GM19240 (cell line): ENCODE measurements around the gene CDYL.

Experiments used
- DNase-seq: peaks from one replicate; pipeline ENCODE4 v3.0.0; 2011; ENCODE audit warnings: low spot score; ENCODE audit not compliant: insufficient read length

Gene CDYL

DNA sequence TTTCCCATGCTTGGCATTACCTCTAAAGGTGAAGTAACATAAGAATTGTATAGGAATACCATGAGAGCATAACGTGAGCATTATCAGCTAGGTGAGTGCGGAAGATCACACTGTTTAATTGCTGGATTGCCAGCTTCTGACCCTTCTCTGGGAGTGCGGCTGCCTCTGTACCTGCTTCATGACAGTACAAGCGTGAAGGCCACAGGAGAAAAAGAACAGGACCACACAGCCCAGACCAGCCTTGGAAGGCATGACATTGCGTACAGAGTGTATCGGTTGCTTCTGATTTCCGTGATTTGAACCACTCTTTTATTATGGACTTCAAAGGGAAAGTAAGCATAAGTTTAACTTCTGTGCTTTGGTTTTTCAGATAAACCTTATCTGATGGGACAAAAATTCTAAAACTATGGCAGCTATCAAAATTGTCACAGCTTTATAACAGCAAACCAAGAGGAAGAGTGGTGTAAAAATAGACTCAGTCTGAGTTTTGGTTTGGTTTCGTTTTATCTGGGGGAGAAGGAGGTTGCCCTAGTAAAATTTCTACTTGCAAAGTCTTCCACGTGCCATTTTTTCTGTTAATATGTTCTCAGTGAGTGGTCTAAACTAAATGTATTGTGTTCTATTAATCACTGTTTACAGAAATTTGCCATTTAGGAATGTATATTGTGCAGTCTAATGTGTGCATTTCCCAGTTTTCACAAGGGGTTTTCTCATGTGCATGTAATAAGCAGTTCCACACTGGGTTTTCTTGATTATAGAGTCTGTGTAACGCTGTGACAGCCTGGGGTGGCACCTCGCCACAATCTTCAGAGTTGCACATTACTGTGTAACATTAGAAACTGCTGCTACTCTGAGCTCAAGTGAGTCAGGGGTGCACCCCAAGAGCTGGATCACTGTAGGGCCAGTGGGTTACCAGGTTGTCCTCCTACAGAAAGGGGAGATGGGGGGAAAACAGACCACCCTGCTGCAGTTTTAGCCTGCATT is 130.4 kb downstream of the CDYL start:
- no peak for DNase-seq

DNA sequence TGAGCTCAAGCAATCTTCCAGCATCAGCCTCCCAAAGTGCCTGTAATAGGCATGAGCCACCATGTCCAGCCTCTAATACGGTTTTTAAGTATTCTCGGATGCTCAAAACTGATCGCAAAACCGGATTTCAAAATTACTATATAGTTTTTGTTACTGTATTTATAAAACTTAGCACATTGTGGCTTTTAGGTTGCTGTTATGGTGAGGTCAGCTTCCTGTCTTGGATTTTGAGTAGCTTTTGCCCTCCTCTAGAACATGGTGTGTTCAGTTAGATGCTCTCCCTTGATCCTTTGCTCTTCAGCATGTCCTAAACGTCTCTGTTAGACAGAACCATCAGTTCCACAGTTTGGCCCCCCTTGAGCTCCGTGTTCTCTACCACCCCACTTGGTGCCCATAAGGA is 131.4 kb downstream of the CDYL start:
- DNase-seq, result no peak

DNA sequence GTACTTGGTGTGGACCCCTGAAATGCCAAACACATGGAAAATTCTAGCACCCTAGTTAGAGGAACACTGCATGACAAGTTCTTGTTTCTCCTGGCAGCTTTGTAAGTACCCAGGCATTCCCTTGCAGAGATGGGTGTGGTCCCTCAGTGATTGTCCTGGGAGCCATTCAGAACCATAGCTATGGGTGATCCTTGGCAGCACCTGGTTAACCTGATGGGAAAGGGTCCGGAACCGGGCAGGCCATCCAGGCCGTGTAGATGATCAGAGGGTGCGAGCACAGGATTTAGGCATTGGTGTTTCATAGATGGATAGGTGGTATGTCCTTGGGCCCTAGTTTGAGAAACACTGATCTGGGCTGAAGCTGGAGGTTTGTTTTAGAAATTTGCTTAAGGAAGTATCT is 131.9 kb downstream of the CDYL start:
- DNase-seq, result no peak

DNA sequence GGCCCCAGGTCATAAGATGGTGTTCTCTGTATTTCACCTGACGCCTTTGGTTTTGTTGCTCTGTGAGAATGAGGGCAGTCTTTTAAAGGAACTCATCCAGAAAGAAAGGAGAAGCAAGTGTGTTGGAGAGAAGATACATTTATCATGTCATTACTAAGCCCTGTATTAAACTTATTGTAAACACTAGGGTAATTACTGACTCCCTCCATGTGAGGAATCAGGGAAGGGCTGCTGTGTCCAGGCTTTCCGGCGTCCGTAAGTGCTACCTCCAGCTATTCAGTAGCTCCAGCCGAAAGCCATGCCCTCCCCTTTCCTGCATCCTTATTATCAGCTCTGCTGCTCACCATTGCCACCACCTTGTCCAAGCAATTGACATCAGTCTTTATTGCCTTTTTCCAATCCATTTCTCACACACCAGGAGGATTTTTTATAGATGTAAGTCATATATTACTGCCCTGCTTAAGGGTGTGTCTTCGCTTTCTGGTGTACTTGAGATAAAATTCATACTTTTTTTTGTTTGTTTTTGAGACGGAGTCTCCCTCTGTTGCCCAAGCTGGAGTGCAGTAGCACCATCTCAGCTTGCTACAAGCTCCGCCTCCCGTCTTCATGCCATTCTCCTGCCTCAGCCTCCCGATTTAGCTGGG is 133.0 kb downstream of the CDYL start:
- no peak for DNase-seq

DNA sequence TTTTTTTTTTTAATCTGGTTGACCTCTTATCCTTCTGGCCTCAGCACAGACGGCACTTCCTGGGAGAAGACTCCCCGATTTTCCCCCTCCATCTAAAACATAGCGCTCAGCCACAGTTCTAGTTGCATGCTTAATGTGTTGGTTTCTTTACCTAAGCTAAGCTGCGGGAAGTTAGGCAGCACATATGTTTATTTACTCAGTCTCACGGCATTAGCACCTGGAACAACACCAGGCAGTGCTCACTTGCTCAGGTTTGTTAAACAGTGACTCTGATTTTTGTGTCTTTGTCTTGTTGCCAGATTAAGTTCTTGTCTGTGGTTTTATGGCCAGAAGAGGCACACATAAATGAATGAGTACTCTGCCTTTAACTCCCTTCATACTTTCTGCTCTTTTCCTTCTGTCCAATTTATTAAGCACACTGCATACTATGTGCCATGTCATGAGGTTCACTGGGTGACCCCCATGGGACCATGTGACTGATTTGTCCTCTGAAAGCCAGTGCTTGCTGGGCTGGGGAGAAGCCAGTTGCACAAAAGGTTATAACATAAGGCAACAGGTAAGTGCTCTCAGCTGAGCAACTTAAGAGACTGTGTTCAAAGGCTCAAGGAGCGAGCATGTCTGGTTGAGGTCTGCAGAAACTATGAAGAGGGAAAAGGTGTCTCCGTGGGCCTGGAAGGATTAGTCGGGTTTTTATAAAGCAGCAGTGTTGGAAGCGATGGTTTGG is 134.0 kb downstream of the CDYL start:
- no peak for DNase-seq

DNA sequence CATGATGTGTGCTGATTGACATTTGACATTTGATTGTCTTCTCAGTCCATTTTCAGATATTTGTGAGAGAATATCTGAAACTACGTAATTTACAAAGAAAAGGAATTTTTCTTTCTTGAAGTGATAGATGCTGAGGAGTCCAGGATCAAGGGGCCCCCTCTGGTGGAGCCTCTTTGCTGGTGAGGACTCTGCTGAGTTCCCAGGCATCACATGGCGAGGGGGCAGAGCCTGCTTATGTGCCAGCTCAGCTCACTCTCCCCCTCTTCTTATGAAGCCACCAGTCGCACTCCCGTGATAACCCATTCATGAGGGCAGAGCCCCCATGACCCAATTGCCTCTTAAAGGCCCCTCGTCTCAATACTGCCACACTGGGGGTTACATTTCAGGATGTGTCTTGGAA is 136.4 kb downstream of the CDYL start:
- DNase-seq, result no peak

DNA sequence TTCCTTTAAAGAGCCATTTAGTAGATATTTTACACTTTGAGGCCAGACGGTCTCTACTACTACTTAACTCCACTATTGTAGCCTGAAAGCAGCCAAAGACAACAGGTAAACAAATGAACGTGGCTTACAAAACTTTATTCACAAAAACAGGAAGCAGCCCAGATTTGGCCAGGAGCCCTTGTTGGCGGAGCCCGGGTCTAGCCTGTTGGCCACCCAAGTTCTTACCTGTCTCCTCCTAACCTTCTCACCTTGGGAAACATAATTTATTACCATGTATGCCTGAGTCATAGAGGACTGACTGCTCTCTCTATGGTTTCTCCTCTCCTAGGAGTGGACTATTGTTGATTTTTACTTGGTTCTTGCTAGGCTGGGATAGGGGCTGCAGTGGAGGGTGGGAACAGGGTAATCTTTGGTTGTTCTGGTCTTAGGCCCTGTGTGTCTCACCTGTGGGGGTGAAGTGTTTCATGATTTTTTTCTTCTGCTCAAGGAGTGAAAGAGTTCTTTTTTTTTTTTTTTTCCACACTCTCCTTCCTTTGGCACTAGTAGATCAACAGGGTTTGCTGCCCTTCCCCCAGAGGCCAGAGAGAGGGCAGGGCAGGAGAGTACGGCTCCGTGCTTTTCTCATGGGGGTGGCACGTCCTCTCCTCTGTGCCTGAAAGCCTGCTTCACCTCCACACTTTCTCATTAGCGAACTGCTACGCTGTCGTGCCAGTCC is 137.7 kb downstream of the CDYL start:
- no peak for DNase-seq

DNA sequence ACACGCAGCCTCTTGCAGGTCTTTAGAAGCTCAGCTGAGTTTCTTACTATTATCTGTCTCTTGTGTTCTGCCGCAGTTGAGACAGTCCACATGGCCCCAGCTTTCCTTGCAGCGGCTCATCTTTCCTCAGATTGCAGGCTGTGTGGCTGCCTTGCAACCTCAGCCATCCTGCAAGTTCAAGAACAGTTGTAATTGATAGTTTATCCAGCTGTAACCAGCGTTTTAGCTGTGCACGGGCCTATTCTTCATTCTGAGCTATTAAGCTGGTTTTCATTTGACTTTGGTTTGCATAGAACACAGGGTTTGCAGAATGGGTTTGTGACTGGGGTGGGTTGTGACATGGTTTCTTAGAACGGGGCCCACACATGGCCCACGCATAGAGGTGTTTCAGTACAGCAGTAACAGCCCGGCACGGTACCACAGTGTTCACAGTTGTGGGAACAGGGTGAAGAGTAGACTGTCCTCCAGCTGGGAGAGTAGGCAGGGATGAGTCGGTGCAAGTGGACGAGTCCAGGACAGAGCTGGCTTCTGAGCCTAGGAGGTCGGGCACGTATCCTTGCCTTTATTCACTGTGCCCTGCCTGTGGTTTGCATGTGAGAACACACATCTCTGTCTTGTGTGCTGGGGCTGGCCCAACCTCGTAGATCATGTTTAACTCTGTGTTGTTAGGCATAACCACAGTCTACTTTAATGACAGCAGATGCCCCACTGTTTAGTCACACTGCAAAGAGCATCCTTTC is 138.4 kb downstream of the CDYL start:
- no peak for DNase-seq

DNA sequence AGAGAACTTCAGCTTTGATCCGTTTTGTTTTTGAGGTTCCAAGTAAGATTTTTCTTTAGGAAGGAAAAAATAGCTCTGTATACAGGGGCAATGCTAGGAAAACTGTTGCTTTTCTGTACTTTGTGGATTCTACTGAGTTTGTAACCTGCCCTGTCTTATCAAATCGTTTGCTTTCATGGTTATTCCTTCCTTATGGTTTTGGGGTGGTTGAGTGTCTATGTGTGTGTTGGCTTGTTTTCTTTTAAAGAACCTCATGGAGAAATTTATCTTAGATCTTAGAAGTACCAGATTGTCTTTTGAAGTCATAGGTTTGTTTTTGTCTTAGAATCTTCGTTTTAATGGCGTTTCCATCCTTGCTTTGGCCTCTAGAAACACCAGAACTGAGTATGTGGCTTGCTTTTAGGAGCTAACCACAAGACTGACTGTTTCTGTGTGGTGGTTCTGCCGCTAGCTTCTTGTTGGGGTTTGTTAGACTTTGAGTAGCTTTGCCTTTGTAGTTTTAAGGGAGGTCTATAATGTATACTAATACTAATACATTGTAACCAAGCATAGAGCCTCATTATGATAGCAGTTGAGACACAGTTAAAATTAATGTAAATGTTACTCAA is 140.9 kb downstream of the CDYL start:
- DNase-seq, result no peak

DNA sequence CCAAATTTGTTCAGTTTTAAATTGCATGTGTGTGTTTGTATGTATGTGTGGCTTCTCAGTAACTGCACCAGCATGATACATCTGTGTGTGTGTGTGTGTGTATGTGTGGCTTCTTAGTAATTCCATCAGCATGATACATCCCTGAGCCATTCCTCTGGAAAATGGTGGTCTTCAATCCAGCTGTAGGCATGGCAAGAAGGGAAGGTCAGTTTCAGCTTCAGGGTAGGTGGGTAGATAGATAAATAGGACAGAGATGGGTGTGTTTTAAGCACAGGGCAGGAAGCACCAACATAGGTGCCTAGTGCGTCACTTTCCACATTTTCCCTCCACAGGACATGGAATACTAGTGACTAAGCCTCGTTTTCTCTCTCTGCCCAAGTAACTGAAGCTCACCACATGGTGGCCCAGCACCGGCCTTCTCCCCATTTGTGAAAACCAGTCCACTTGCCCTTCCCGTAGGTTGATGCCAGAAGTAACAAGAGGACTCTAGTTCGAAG is 144.8 kb downstream of the CDYL start:
- DNase-seq, result no peak

DNA sequence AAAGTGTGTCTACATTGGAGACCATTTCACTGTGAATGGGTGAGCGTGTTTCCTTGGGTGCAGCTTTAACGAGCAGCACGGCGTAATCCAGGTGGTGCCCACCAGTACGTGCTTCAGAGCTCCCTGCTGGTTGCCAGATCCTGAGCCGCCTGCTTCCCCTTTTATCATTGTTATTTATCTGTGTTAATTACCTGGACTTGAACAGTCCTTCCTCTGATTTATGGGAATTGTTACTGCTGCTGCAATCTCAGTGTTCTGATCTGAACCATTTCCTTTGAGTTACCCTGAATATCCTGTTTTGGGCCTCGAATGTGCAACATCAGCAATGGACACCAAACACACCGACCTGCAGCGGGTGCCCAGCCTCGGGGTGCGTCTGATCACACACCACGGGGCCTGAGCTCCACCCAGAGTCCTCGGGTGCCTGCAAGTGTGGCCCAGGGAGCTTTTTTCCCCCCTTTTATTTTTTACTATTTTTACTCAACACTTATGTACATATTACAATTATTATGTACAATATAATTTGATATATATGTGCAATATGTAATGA is 146.4 kb downstream of the CDYL start:
- no peak for DNase-seq

DNA sequence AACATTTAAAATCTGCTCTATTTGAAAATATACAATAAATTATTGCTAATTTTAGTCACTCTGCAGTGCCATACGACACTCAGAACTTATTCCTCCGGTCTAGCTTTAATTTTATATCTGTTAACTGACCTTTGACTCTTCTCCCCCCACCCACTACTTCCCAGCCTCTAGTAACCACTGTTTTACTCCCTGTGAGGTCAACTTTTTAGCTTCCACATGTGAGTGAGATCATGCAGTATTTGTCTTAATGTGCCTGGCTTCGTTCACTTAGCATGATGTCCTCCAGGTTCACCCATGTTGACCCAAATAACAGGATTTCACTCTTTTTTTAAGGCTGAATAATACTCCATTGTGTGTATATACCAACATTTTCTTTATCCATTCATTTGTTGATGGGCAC is 146.9 kb downstream of the CDYL start:
- no peak for DNase-seq

DNA sequence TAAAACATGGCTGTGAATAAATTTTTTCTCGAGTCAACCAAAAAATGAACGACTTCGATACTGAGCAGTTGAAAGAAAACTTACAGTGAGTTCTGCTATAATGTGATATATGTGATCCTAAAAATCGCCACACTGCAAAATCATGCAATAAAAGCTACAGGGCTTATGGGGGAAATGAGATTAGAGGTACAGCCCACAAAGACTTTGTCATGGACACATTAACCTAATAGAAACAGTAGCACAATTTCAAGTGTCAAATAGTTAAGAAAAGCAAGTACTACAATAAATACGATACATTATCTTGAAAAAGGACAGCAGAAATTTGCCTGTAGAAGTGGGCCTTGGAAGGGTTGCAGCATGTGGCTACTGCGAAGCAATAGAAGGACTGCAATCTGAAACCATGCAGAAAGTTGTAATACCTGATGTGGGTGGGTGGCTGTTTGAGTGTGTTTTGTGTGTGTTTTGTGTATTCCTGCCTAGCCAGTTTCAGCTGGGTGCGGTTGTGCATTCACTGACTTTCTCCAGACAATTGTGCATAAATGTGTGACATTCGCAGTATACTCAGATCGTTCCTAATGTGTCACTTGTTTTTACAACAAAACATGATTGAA is 148.6 kb downstream of the CDYL start:
- DNase-seq, result no peak

DNA sequence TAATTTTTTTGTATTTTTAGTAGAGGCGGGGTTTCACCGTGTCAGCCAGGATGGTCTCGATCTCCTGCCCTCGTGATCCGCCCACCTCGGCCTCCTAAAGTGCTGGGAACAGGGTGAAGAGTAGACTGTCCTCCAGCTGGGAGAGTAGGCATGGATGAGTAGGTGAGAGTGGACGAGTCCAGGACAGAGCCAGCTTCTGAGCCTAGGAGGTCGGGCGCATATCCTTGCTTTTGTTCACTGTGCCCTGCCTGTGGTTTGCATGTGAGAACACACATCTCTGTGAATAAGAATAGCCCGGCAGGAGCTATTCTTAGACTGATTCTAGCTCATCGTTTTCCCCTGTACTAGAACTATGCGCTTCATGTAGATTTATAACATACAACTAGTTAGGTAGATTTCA is 149.4 kb downstream of the CDYL start:
- no peak for DNase-seq

DNA sequence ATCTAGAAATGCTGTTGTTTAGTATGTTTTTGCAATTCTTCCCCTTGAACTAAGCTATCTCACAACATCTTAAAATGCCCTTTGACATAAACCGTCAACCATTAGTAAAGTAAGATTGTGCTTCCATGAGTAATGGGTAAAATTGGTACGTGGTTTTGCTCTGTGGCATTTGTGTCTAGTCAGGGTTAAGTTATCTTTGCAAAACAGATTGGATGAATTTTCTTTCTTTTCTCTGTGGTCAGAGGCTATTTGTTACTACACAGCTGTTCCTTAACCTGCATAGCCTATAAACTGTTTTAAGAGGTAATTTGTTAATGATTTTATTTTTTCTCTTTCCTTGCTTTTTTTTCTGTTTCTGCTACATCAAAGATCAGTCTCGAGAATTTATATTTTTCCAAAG is 152.2 kb downstream of the CDYL start:
- no peak for DNase-seq

DNA sequence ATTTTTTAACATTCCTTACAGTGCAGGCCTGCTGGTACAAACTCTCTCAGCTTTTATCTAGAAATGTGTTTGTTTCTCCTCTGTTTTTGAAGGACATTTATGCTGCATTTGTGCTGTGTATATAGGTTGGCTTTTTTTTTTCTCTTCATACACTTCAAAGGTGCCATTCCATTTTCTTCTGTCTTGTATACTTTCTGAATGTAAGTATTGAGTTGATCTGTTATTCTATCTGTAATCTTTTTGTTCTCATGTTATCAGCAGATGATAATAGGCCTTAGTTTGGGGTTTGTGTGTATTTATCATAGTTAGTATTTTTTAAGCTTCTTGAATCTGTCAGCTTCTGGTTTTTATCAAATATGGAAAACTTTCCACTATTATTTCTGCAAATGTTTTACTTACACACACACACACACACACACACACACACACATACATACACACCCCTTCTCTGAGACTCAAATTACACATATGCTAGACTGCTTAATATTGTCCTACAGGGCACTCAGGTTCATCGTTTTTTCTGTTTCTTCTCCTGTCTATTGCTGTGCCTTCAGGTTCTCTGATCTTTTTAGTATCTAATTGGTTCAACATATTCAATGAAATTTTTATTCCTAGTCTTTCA is 153.0 kb downstream of the CDYL start:
- DNase-seq, result no peak

DNA sequence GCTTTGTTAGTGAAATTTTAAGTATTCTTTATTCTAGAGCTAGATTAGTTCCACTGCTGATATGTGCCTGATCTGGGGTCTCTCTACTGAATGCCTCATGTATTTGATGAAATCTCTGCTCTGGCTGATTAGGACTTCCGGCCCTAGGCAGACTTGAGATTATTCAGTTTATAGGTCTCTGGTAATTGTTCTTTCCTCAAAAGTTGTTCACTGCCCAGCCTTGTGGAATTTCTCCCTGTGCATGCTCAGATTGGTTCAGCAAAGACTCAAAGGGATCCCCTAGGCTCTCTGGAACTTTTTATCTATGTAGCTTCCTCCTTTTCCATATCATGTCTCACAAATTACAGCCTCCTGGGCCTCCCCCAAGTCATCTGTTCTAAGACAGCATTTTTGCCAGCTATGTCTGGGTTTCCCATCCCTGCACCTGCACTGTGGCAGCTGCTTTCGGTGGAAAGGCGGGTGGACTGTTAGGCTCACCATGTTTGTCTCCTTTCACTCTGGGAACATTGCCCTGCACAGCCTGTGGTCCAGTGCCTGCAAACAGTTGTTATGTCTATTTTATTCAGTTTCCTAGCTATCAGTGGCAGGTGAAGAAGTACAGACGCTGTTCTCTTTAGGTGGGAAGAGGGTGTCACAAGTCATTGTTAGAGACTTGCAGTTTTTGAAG is 154.0 kb downstream of the CDYL start:
- no peak for DNase-seq

DNA sequence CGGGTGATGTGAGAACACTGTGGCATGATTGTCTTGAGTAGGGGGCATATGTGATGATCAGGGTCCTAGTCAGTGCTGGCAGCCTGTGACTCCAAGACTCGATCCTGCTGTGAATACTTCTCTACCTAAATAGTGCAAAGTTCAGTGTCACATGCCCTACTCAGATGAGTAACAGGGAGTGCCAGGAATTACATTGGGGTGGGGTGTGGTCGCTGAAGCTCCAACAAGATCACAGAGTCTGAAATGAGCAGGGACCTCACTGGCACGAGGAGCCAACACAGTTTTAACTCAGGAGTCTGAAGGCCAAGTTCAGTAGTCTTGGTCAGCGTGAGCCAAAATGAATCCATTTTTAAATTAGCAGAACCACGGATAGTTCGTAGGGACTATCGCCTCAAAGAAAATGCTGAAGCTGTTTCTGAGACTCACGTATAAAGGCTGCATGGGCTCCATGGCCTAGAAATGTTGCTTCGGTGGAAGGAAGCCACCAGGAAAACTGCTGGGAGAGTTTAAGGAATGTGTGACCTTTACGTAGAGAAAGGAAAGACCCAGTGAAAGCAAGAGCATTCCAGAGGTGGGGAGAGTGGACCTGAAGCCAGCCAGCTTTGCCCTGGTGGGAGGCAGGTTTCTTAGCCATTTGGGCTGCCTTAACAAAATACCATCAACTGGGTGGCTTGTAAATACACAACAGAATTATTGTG is 155.5 kb downstream of the CDYL start:
- no peak for DNase-seq
